H1 (cell line): ENCODE results near the gene ZC3H11A. TPM values are rescaled to one million over a fixed set of nuclear protein-coding genes. Genes with fewer than 3 reads are reported as not detected.

ENCODE experiments used
- CTCF ChIA-PET: fragments of 300-600 bp; sonication (Branson Sonifier 250); formaldehyde crosslinking; loops from one replicate; lab custom pipeline; 2021; ENCODE audit not compliant: partially characterized antibody; lab: Charles Lee
- POLR2A ChIA-PET: fragments of 300-600 bp; sonication (Branson Sonifier 250); formaldehyde crosslinking; loops from one replicate; lab custom pipeline; 2021; ENCODE audit warnings: inconsistent platforms; ENCODE audit not compliant: partially characterized antibody; lab: Charles Lee
- DNase-seq, 2 experiments: peaks; one replicate each; pipeline versions ENCODE4 v3.0.0 to v3.0.0-alpha.2; 2010 to 2022; ENCODE audit warnings: low spot score in 2 of 2, low read depth in 1 of 2, mixed read lengths in 1 of 2
- FAIRE-seq: peaks from 2 replicates; lab custom pipeline; 2011; peaks lifted over from hg19 to GRCh38; lab: Jason Lieb, UNC
- H2AFZ ChIP-seq: 2 replicates; pipeline ENCODE4 v1.8.1; 2012; ENCODE audit warnings: low read length, inconsistent platforms
- H2AK5ac ChIP-seq: 2 replicates; pipeline ENCODE4 v1.6.1; 2013; ENCODE audit warnings: low read depth, low read length
- H2BK120ac ChIP-seq: replicated peaks from 2 replicates; pipeline ENCODE3; 2013; ENCODE audit warnings: low read depth, low read length, inconsistent platforms
- H2BK12ac ChIP-seq: 2 replicates; pipeline ENCODE4 v1.6.1; 2013; ENCODE audit warnings: low read depth, low read length
- H2BK15ac ChIP-seq: 2 replicates; pipeline ENCODE4 v1.6.1; 2013; ENCODE audit warnings: low read length
- H2BK20ac ChIP-seq: 2 replicates; pipeline ENCODE4 v1.6.1; 2013; ENCODE audit warnings: low read length
- H2BK5ac ChIP-seq: 2 replicates; pipeline ENCODE4 v1.6.1; 2013; ENCODE audit warnings: low read depth, low read length
- H3K14ac ChIP-seq: 2 replicates; pipeline ENCODE4 v1.6.1; 2013; ENCODE audit warnings: inconsistent platforms; ENCODE audit not compliant: insufficient read length
- H3K18ac ChIP-seq: 2 replicates; pipeline ENCODE4 v1.6.1; 2013; ENCODE audit warnings: low read length; ENCODE audit errors: extremely low read depth
- H3K23ac ChIP-seq: 2 replicates; pipeline ENCODE4 v1.6.1; 2013; ENCODE audit warnings: inconsistent platforms; ENCODE audit not compliant: insufficient read length
- H3K23me2 ChIP-seq: 2 replicates; pipeline ENCODE4 v1.6.1; 2013; ENCODE audit warnings: low read depth, low read length
- H3K27ac ChIP-seq: 2 replicates; pipeline ENCODE4 v1.6.1; 2011; ENCODE audit warnings: low read depth, low read length, inconsistent platforms
- H3K27me3 ChIP-seq, 4 experiments: replicated peaks in 1 of 4; 1 replicate in 1 of 4; 2 replicates in 3 of 4; pipeline versions ENCODE4 v1.6.1 to v1.8.1; 2011 to 2013; ENCODE audit warnings: low read length in 3 of 4, mild to moderate bottlenecking in 3 of 4, inconsistent platforms in 2 of 4, mixed read lengths in 2 of 4, moderate library complexity in 1 of 4; ENCODE audit not compliant: control insufficient read depth in 3 of 4, insufficient read depth in 3 of 4; ENCODE audit errors: extremely low read depth in 1 of 4
- H3K36me3 ChIP-seq, 4 experiments: 2 replicates each; pipeline versions ENCODE4 v1.6.1 to v1.8.1; 2011 to 2013; ENCODE audit warnings: mild to moderate bottlenecking in 4 of 4, low read length in 3 of 4, moderate library complexity in 2 of 4, control low read depth in 1 of 4, inconsistent platforms in 1 of 4; ENCODE audit not compliant: insufficient read depth in 4 of 4, control insufficient read depth in 2 of 4
- H3K4ac ChIP-seq: replicated peaks from 2 replicates; pipeline ENCODE3; 2013; ENCODE audit warnings: low read length, low read depth, mixed read lengths, inconsistent platforms; ENCODE audit not compliant: insufficient read length
- H3K4me1 ChIP-seq, 4 experiments: replicated peaks in 1 of 4; 1 replicate in 1 of 4; 2 replicates in 3 of 4; pipeline versions ENCODE4 v1.6.1 to v1.8.1; 2011 to 2013; ENCODE audit warnings: low read length in 3 of 4, inconsistent platforms in 2 of 4, mixed read lengths in 1 of 4; ENCODE audit not compliant: insufficient read depth in 4 of 4, control insufficient read depth in 3 of 4
- H3K4me2 ChIP-seq, 2 experiments: 2 replicates each; pipeline versions ENCODE4 v1.6.1 to v1.8.1; 2011 to 2013; ENCODE audit warnings: low read depth in 2 of 2, low read length in 2 of 2, control low read depth in 1 of 2, inconsistent platforms in 1 of 2, mild to moderate bottlenecking in 1 of 2; ENCODE audit not compliant: insufficient read depth in 1 of 2
- H3K4me3 ChIP-seq, 4 experiments: fragments of 200-600, 300-600 bp in 1 of 4; sonication (generic), shearing (Covaris generic), sonication (Bioruptor Twin) in 1 of 4; 2 replicates each; pipeline versions ENCODE4 v1.5.1 to v1.8.1; 2011 to 2016; ENCODE audit warnings: low read length in 4 of 4, low read depth in 3 of 4, control low read depth in 2 of 4, inconsistent platforms in 2 of 4, mild to moderate bottlenecking in 2 of 4, mixed read lengths in 1 of 4, moderate library complexity in 1 of 4; ENCODE audit not compliant: insufficient read depth in 2 of 4; ENCODE audit errors: extremely low read depth in 1 of 4
- H3K56ac ChIP-seq: replicated peaks from 2 replicates; pipeline ENCODE3; 2013; ENCODE audit warnings: low read depth, mild to moderate bottlenecking, mixed read lengths, low read length, inconsistent platforms; ENCODE audit not compliant: insufficient read length
- H3K79me1 ChIP-seq: 2 replicates; pipeline ENCODE4 v1.6.1; 2013; ENCODE audit warnings: low read depth, low read length, control low read depth
- H3K79me2 ChIP-seq, 2 experiments: 2 replicates each; pipeline versions ENCODE4 v1.6.1 to v1.8.1; 2012 to 2013; ENCODE audit warnings: low read length in 2 of 2, mild to moderate bottlenecking in 2 of 2, inconsistent platforms in 1 of 2; ENCODE audit not compliant: insufficient read depth in 2 of 2, control insufficient read depth in 1 of 2
- H3K9ac ChIP-seq, 4 experiments: replicated peaks in 1 of 4; 1 replicate in 1 of 4; 2 replicates in 3 of 4; pipeline versions ENCODE4 v1.6.1 to v1.8.1; 2011 to 2013; ENCODE audit warnings: low read depth in 3 of 4, low read length in 3 of 4, control low read depth in 2 of 4, mild to moderate bottlenecking in 2 of 4, moderate library complexity in 2 of 4, inconsistent platforms in 1 of 4; ENCODE audit errors: extremely low read depth in 1 of 4
- H3K9me3 ChIP-seq, 2 experiments: 2 replicates each; pipeline versions ENCODE4 v1.6.1 to v1.8.1; 2012 to 2013; ENCODE audit warnings: mild to moderate bottlenecking in 2 of 2, moderate library complexity in 2 of 2, control low read depth in 1 of 2, inconsistent platforms in 1 of 2, low read depth in 1 of 2, low read length in 1 of 2, mixed read lengths in 1 of 2; ENCODE audit not compliant: insufficient read depth in 2 of 2
- H4K20me1 ChIP-seq, 2 experiments: replicated peaks in 1 of 2; 2 replicates each; pipeline versions ENCODE3 to v1.8.1; 2011 to 2013; ENCODE audit warnings: inconsistent platforms in 2 of 2, low read length in 2 of 2, mild to moderate bottlenecking in 1 of 2; ENCODE audit not compliant: insufficient read depth in 2 of 2, control insufficient read depth in 1 of 2
- H4K5ac ChIP-seq: 2 replicates; pipeline ENCODE4 v1.6.1; 2013; ENCODE audit warnings: low read length, low read depth, mixed read lengths, inconsistent platforms; ENCODE audit not compliant: insufficient read length
- H4K8ac ChIP-seq: 2 replicates; pipeline ENCODE4 v1.8.0; 2013; ENCODE audit warnings: mild to moderate bottlenecking, moderate library complexity, low read length, inconsistent platforms; ENCODE audit not compliant: insufficient read depth; ENCODE audit errors: extremely low read depth
- H4K91ac ChIP-seq: replicated peaks from 2 replicates; pipeline ENCODE3; 2013; ENCODE audit warnings: low read length, mixed read lengths, inconsistent platforms; ENCODE audit not compliant: insufficient read length
- ATF2 ChIP-seq: IDR thresholded peaks from 2 replicates; pipeline ENCODE4 v1.6.1; 2012; ENCODE audit warnings: low read length, inconsistent platforms
- BRCA1 ChIP-seq: IDR thresholded peaks from 2 replicates; pipeline ENCODE4 v1.6.1; 2012; ENCODE audit warnings: low read depth, low read length, improper control_type of control experiment
- EP300 ChIP-seq, 2 experiments: IDR thresholded peaks; 1 replicate in 1 of 2; 2 replicates in 1 of 2; pipeline ENCODE4 v1.6.1; 2011 to 2012; ENCODE audit warnings: low read depth in 2 of 2, low read length in 2 of 2, mild to moderate bottlenecking in 2 of 2, borderline replicate concordance in 1 of 2, inconsistent platforms in 1 of 2, moderate library complexity in 1 of 2
- EZH2 ChIP-seq: fragments of 200-600 bp; sonication (generic); IDR thresholded peaks from 2 replicates; pipeline ENCODE4 v1.7.1; 2012; ENCODE audit warnings: low read depth, mild to moderate bottlenecking, moderate library complexity, low read length, inconsistent platforms; ENCODE audit not compliant: severe bottlenecking
- FOSL1 ChIP-seq: IDR thresholded peaks from 2 replicates; pipeline ENCODE4 v1.6.1; 2011; ENCODE audit warnings: mild to moderate bottlenecking, low read depth, low read length, moderate library complexity; ENCODE audit not compliant: insufficient read depth
- JUN ChIP-seq: IDR thresholded peaks from 2 replicates; pipeline ENCODE4 v1.6.1; 2011; ENCODE audit warnings: low read depth, mild to moderate bottlenecking, improper control_type of control experiment, low read length
- KDM1A ChIP-seq: fragments of 200-600, 300-600 bp; sonication (generic); IDR thresholded peaks from 2 replicates; pipeline ENCODE4 v1.7.1; 2016; ENCODE audit warnings: mild to moderate bottlenecking, low read length, borderline replicate concordance
- NANOG ChIP-seq: IDR thresholded peaks from 2 replicates; pipeline ENCODE4 v1.6.1; 2011; ENCODE audit warnings: low read length, low read depth, mild to moderate bottlenecking, inconsistent platforms; ENCODE audit not compliant: insufficient read depth, poor library complexity, severe bottlenecking
- SUZ12 ChIP-seq: fragments of 200-600 bp; sonication (generic); IDR thresholded peaks from 2 replicates; pipeline ENCODE4 v1.6.1; 2012; ENCODE audit warnings: mild to moderate bottlenecking, inconsistent platforms, low read length, moderate library complexity, mixed read lengths
- TAF1 ChIP-seq: IDR thresholded peaks from 2 replicates; pipeline ENCODE4 v1.6.1; 2011; ENCODE audit warnings: mild to moderate bottlenecking, low read depth, low read length
- TBP ChIP-seq: IDR thresholded peaks from 2 replicates; pipeline ENCODE4 v1.6.1; 2011; ENCODE audit warnings: low read depth, low read length, improper control_type of control experiment
- ZNF274 ChIP-seq: IDR thresholded peaks from 2 replicates; pipeline ENCODE4 v1.7.0; 2012; ENCODE audit warnings: low read length, borderline replicate concordance; ENCODE audit errors: extremely low read depth
- WGBS, 2 experiments: shearing (Covaris generic) in 1 of 2; methylation state at CpG; one replicate each; pipeline versions ENCODE4 v1.1.6 to v1.1.7; 2013 to 2015; ENCODE audit warnings: low lambda C conversion rate in 2 of 2, mixed read lengths in 2 of 2, inconsistent platforms in 1 of 2, low coverage in 1 of 2, missing lambda C conversion rate in 1 of 2; ENCODE audit not compliant: insufficient replicate concordance in 2 of 2, insufficient coverage in 1 of 2, insufficient read length in 1 of 2; ENCODE audit errors: extremely low coverage in 1 of 2, missing lambda C conversion rate in 1 of 2; 5-methylcytosine and 5-hydroxymethylcytosine counted together
- polyA plus RNA-seq, 7 experiments: library from polyadenylated mRNA; depleted of rRNA in 3 of 7; stranded (reverse) in 5 of 7; unstranded in 2 of 7; fragments of >200 nt in 5 of 7; fragments of 200-250 nt in 2 of 7; gene quantifications; 1 replicate in 5 of 7; 2 replicates in 1 of 7; 4 replicates in 1 of 7; pipeline versions ENCODE4 v1.2.1 to v1.2.3, GENCODE V29; 2011 to 2013; ENCODE audit warnings: missing spikeins in 2 of 7, mixed read lengths in 2 of 7
- total RNA-seq: library from RNA; stranded (reverse); fragmentation: NEBNext Ultra II Directional; extraction: Animal tissue kit (Norgen Biotek cat#: 25700); gene quantifications from 2 replicates; pipeline ENCODE4 v1.2.1, GENCODE V29; 2021

ZC3H11A gene
- total and polyA plus RNA-seq, 2 of the 8 experiments (the other 6 are each of a cell fraction or from before 2014, with no cell fraction given): 37.2 to 105 TPM

- Histone ChIP-seq H4K5ac (no peak overlapping the region), H2BK15ac (no peak overlapping the region), H2AFZ (no peak overlapping the region), H3K27me3 (no peaks in the 10 kb centered on the region), H3K23ac (no peak overlapping the region), H3K56ac (no peak overlapping the region), H3K36me3 (peaks cover 13 to 67% (median 43%) of the 10 kb centered on the region in 4 experiments), H3K4me2 (no peak overlapping the region), H3K4ac (no peak overlapping the region), H3K23me2 (no peaks in the 10 kb centered on the region), H3K9ac (no peak overlapping the region), H2BK120ac (no peak overlapping the region), H2BK12ac (no peak overlapping the region), H4K20me1 (peaks cover 7 to 9% of the 10 kb centered on the region in 2 experiments), H3K4me3 (no peak overlapping the region), H2BK5ac (no peak overlapping the region), H2BK20ac (no peak overlapping the region), H4K91ac (no peak overlapping the region), H2AK5ac (no peak overlapping the region), H3K9me3 (no peaks in the 10 kb centered on the region), H4K8ac (no peak overlapping the region), H3K79me2 (peaks cover 0 to 27% of the 10 kb centered on the region in 2 experiments; a peak in 1 of 4 replicates), H3K79me1 (peaks cover 2% of the 10 kb centered on the region; the same call in 1 of the 2 replicates), H3K14ac (no peak overlapping the region), H3K18ac (no peak overlapping the region), H3K4me1 (no peaks in the 10 kb centered on the region), H3K27ac (no peak overlapping the region)
- CTCF ChIA-PET: no interaction called here
- POLR2A ChIA-PET: interaction anchor here (1.5 kb wide), 1 partner anchor 21 kb away, joined by 5 read pairs; no protein-coding TSS in a partner anchor
- 85% methylated on average over 6 of the region's 6 CpGs; no CpG with 5 or more reads in 1 of the 2 experiments for WGBS, 2 experiments
- no peak for FAIRE-seq
- DNase-seq: no peak
- TF ChIP-seq TBP: no peak
- no peak for TF ChIP-seq ZNF274
- no peak for TF ChIP-seq NANOG
- TF ChIP-seq EP300 (IDR thresholded peaks at IDR 0.05; ENCODE audit: borderline replicate concordance in 1 of 2, low read depth in 2 of 2, low read length in 2 of 2): no peak
- no peak for TF ChIP-seq BRCA1
- no peak for TF ChIP-seq ATF2
- no peak for TF ChIP-seq EZH2
- TF ChIP-seq TAF1: no peak
- TF ChIP-seq JUN: no peak
- no peak for TF ChIP-seq KDM1A
- TF ChIP-seq SUZ12: no peak
- no peak for TF ChIP-seq FOSL1
Observed at GRCh38 chr1:203818399-203818798, 23.0 kb downstream of the ZC3H11A start.
